Sigmoid colon (tissue), 7 donors: ENCODE measurements around the gene P3H3. TPM values are rescaled to one million over a fixed set of nuclear protein-coding genes. Genes with fewer than 3 reads are reported as not detected.

Source experiments
- DNase-seq: peaks from one replicate; pipeline ENCODE4 v3.0.0-alpha.2; 2019
- H3K27ac ChIP-seq, 4 donors: fragments of 200-600 bp; sonication (generic); one replicate each; pipeline ENCODE4 v1.5.1; 2016 to 2019; ENCODE audit warnings: mild to moderate bottlenecking in 1 of 4
- H3K27me3 ChIP-seq, 3 donors: fragments of 200-600 bp; sonication (generic); one replicate each; pipeline ENCODE4 v1.5.1; 2019; ENCODE audit warnings: mild to moderate bottlenecking in 1 of 3
- H3K36me3 ChIP-seq, 4 donors: fragments of 200-600 bp; sonication (generic); one replicate each; pipeline ENCODE4 v1.5.1; 2016 to 2019
- H3K4me1 ChIP-seq, 4 donors: fragments of 200-600 bp; sonication (generic); one replicate each; pipeline ENCODE4 v1.5.1; 2017 to 2019
- H3K4me3 ChIP-seq, 4 donors: fragments of 200-600 bp; sonication (generic); one replicate each; pipeline ENCODE4 v1.5.1; 2017 to 2019; ENCODE audit warnings: mild to moderate bottlenecking in 2 of 4, moderate library complexity in 1 of 4
- H3K9me3 ChIP-seq, 4 donors: fragments of 200-600 bp in 3 of 4; sonication (generic) in 3 of 4; one replicate each; pipeline versions ENCODE4 v1.5.1 to v1.6.1; 2013 to 2019
- CTCF ChIP-seq, 4 experiments: fragments of 450-650 bp in 3 of 4; fragments of 200-600 bp in 1 of 4; IDR thresholded peaks; one replicate each; pipeline ENCODE4 v1.5.1; 2016 to 2019; ENCODE audit warnings: antibody characterized with exemption in 4 of 4, mild to moderate bottlenecking in 3 of 4, moderate library complexity in 2 of 4
- EP300 ChIP-seq, 4 donors: sonication (generic); formaldehyde crosslinking; IDR thresholded peaks; one replicate each; pipeline ENCODE4 v1.6.1; 2017; ENCODE audit warnings: antibody characterized with exemption in 4 of 4
- POLR2A ChIP-seq, 2 donors: fragments of 450-650 bp; IDR thresholded peaks; one replicate each; pipeline ENCODE4 v1.6.1; 2016; ENCODE audit warnings: antibody characterized with exemption in 2 of 2, mild to moderate bottlenecking in 2 of 2, moderate library complexity in 2 of 2
- POLR2AphosphoS5 ChIP-seq, 4 donors: sonication (generic); formaldehyde crosslinking; IDR thresholded peaks; one replicate each; pipeline ENCODE4 v1.6.1; 2017; ENCODE audit warnings: antibody characterized with exemption in 4 of 4
- whole genome bisulfite sequencing, 2 donors: extraction: QIAGEN DNeasy Blood & Tissue Kit; methylation state at CpG; one replicate each; pipeline ENCODE4 v1.1.7; 2013; 5-methylcytosine and 5-hydroxymethylcytosine counted together
- intact Hi-C: fragments of 100-400 bp; cut with DNase I; formaldehyde crosslinking; loops from one replicate; pipeline ENCODE4 v1.15.1; 2023
- polyA plus RNA-seq, 3 donors: library from polyadenylated mRNA; stranded (reverse); fragments of 200-250 nt; gene quantifications; one replicate each; pipeline ENCODE4 v1.2.3, GENCODE V29; 2013
- total RNA-seq, 4 donors: library from RNA; depleted of rRNA; stranded (reverse); fragments of >200 nt; gene quantifications; one replicate each; pipeline ENCODE4 v1.1.0, GENCODE V29; 2016
- donor health status: healthy with polysubstance abuse.
- donor health status: Bipolar disorder and iron deficiency.
- donor health status: healthy.

The P3H3 gene
- total and polyA plus RNA-seq, 7 donors, result 0.60 to 69.8 (median 16.4) TPM

- Histone ChIP-seq H3K4me3 (no peak within 1 kb of the TSS), H3K27ac (no peak within 1 kb of the TSS), H3K9me3 (no peaks in the 10 kb centered on the region), H3K4me1 (no peaks in the 10 kb centered on the region), H3K36me3 (peaks cover 0 to 57% (median 7%) of the 10 kb centered on the region in 4 donors), H3K27me3 (no peaks in the 10 kb centered on the region)
- intact Hi-C loops, result no loop called here
- TF ChIP-seq POLR2A (IDR thresholded peaks at IDR 0.05), result no peak
- no peak for TF ChIP-seq CTCF (IDR thresholded peaks at IDR 0.05)
- no peak for TF ChIP-seq EP300 (IDR thresholded peaks at IDR 0.05)
- TF ChIP-seq POLR2AphosphoS5 (IDR thresholded peaks at IDR 0.05), result no peak
- 71 to 77% methylated on average over 24 of the region's 24 CpGs for WGBS, 2 donors
- no peak for DNase-seq
Observed at GRCh38 chr12:6840761-6841515, 12.7 kb downstream of the P3H3 start, which contains the start of gene GNB3. GNB3 (plus strand) TSS chr12:6840925; CDS start chr12:6841288, 363 bp downstream.

GRCh38 chr12:6842075-6842474 is 13.9 kb downstream of the P3H3 start:
- DNase-seq, result no peak
- Histone ChIP-seq H3K27me3 (no peaks in the 10 kb centered on the region), H3K4me3 (no peak overlapping the region), H3K9me3 (no peaks in the 10 kb centered on the region), H3K4me1 (no peaks in the 10 kb centered on the region), H3K27ac (no peak overlapping the region), H3K36me3 (peaks cover 0 to 59% (median 6%) of the 10 kb centered on the region in 4 donors)
- intact Hi-C loops, result no loop called here
- 31 to 75% methylated on average over 4 of the region's 4 CpGs for WGBS, 2 donors
- no peak for TF ChIP-seq POLR2A (IDR thresholded peaks at IDR 0.05)
- TF ChIP-seq EP300 (IDR thresholded peaks at IDR 0.05), result no peak
- no peak for TF ChIP-seq POLR2AphosphoS5 (IDR thresholded peaks at IDR 0.05)
- no peak for TF ChIP-seq CTCF (IDR thresholded peaks at IDR 0.05)

- H3K27me3 ChIP-seq, result no peaks in the 10 kb centered on the region
- TF ChIP-seq EP300 (IDR thresholded peaks at IDR 0.05), result no peak
- TF ChIP-seq POLR2A (IDR thresholded peaks at IDR 0.05), result no peak
- no peak for TF ChIP-seq POLR2AphosphoS5 (IDR thresholded peaks at IDR 0.05)
- H3K4me3 ChIP-seq, result no peak overlapping the region
- no peak for DNase-seq
- no peaks in the 10 kb centered on the region for H3K4me1 ChIP-seq
- WGBS, 2 donors, result 58 to 79% methylated on average over 16 of the region's 16 CpGs
- intact Hi-C loops, result no loop called here
- H3K27ac ChIP-seq, result no peak overlapping the region
- peaks cover 0 to 54% (median 5%) of the 10 kb centered on the region in 4 donors for H3K36me3 ChIP-seq
- H3K9me3 ChIP-seq, result no peaks in the 10 kb centered on the region
Observed at GRCh38 chr12:6843118-6843902, 15.1 kb downstream of the P3H3 start.

GRCh38 chr12:6845395-6845794 is 17.2 kb downstream of the P3H3 start:
- H3K36me3 ChIP-seq, result peaks cover 0 to 47% (median 5%) of the 10 kb centered on the region in 4 donors
- no peaks in the 10 kb centered on the region for H3K9me3 ChIP-seq
- 93% methylated on average over 17 of the region's 17 CpGs for WGBS, 2 donors
- H3K4me1 ChIP-seq, result no peaks in the 10 kb centered on the region
- no peak for DNase-seq
- no peak overlapping the region for H3K27ac ChIP-seq
- no peak overlapping the region for H3K4me3 ChIP-seq
- intact Hi-C loops, result no loop called here
- H3K27me3 ChIP-seq, result no peaks in the 10 kb centered on the region
- TF ChIP-seq CTCF (IDR thresholded peaks at IDR 0.05) (no peak), POLR2AphosphoS5 (IDR thresholded peaks at IDR 0.05) (no peak), EP300 (IDR thresholded peaks at IDR 0.05) (no peak), POLR2A (IDR thresholded peaks at IDR 0.05) (no peak)

DNA sequence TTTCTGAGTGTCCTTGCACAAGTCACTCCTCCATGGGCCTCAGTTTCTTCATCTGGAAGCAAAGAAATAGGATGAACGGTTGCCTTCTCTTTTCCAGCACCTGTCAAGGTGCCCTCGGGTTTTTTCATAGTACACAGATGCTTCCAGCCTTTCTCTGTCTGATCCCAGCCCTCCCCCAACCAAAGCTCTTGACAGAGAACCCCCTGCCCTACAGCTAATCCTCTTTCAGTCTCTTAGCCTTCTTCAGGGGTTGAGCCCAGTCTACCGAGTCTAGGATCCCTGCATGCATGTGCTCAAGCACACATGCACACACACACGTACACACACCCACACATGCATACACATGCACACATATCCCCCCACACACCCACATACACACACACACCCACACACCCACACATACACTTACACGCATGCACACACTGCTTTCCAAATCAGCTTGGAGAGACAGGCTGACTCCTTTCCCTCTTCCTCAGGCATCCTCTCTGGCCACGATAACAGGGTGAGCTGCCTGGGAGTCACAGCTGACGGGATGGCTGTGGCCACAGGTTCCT is 18.2 kb downstream of the P3H3 start:
- WGBS, 2 donors, result 91 to 92% methylated on average over 7 of the region's 7 CpGs
- H3K27ac ChIP-seq, result no peak overlapping the region
- intact Hi-C loops, result no loop called here
- H3K9me3 ChIP-seq, result no peaks in the 10 kb centered on the region
- no peak for TF ChIP-seq POLR2AphosphoS5 (IDR thresholded peaks at IDR 0.05)
- TF ChIP-seq CTCF (IDR thresholded peaks at IDR 0.05), result no peak
- no peak for TF ChIP-seq EP300 (IDR thresholded peaks at IDR 0.05)
- no peak for TF ChIP-seq POLR2A (IDR thresholded peaks at IDR 0.05)
- H3K4me3 ChIP-seq, result no peak overlapping the region
- H3K4me1 ChIP-seq, result peaks cover 0 to 5% (median 2%) of the 10 kb centered on the region in 4 donors
- DNase-seq, result no peak
- H3K27me3 ChIP-seq, result no peaks in the 10 kb centered on the region
- H3K36me3 ChIP-seq, result peaks cover 0 to 47% (median 5%) of the 10 kb centered on the region in 4 donors
